ENCODE results near the gene IQGAP2. TPM values are rescaled to one million over a fixed set of nuclear protein-coding genes. Genes with fewer than 3 reads are reported as not detected.
A peak's percentile ranks its signal among the peaks of the same experiment; 100 is the strongest.

Gene IQGAP2
- total RNA-seq, 2 experiments from 2014 or later, result 62.7 to 72.1 TPM

DNA sequence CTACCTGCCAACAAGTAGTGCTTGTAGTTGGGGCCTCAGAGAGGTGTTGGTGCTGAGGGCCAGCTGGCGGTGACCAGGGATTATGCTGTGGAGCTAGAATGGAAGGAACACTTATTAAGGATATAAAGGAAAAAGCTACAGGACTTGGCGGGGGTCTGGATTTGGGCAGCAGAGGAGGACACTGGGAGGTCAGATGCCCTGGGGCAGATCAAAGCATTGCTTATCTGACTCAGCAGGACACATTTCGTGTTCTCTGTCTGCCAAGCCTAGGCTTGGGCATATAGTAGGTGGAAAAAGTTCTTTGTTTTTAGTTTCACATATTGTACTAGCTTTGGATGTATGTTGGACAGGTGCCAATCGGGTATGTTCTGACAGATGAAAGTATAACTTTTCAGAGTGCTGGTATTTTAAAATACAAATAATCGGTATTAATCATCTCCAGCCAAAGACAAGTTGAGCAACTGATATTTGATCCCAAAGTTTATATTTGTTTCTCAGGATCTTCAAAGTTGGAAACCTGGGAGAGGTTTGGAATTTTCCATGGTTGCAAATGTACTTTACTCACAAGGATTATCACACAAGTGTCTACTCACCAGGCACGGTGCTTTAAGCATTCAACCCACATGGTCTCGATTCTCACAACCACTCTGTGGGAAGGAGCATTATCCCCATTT lies 69.4 kb downstream of the IQGAP2 start:
- Mint-ChIP-seq H3K4me3 (no peak overlapping the region), H3K36me3 (ENCODE audit: low read depth) (peaks cover 54% of the 10 kb centered on the region), H3K27me3 (ENCODE audit: low read depth) (no peaks in the 10 kb centered on the region), H3K27ac (peak overlapping the region; percentile 53), H3K9me3 (ENCODE audit: insufficient read depth) (no peaks in the 10 kb centered on the region), H3K4me1 (ENCODE audit: low read depth) (peaks cover 49% of the 10 kb centered on the region)
- ChIA-PET POLR2A (interaction anchor here (2.8 kb wide), 1 partner anchor 68 kb away, joined by 25 read pairs; the partner anchor contains the start of gene IQGAP2), CTCF (interaction anchor here (0.8 to 2.7 kb wide), 4 partner anchors 60 to 141 kb away, joined by 3 to 26 read pairs (median 4); partner anchors contain the start of gene IQGAP2)
- DNase-seq (no peak), ATAC-seq (no peak)

DNA sequence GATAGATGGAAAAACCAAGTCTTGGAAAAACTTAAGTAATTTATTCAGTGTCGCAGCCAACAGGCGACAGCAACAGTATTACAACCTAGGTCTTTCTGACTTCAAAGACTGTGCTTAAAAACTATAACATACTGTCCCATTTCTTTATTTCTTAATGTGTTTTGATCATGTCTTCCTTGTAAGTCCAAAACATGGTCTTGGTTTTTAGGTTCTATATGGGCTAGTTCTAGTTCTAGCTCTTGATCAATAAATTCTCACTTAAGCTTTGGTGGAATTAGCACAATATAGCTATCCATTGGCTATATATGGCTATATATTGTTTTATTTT lies 69.9 kb downstream of the IQGAP2 start:
- no peaks in the 10 kb centered on the region for H3K27me3 Mint-ChIP-seq (ENCODE audit: low read depth)
- DNase-seq (no peak), ATAC-seq (no peak)
- no peak overlapping the region for H3K4me3 Mint-ChIP-seq
- H3K27ac Mint-ChIP-seq, result peak overlapping the region; percentile 89
- H3K9me3 Mint-ChIP-seq (ENCODE audit: insufficient read depth), result no peaks in the 10 kb centered on the region
- ChIA-PET POLR2A (interaction anchor here (2.8 kb wide), 1 partner anchor 69 kb away, joined by 25 read pairs; the partner anchor contains the start of gene IQGAP2), CTCF (interaction anchor here (0.8 to 2.7 kb wide), 3 partner anchors 69 to 142 kb away, joined by 3 to 26 read pairs (median 4); partner anchors contain the start of gene IQGAP2)
- peaks cover 47% of the 10 kb centered on the region for H3K4me1 Mint-ChIP-seq (ENCODE audit: low read depth)
- H3K36me3 Mint-ChIP-seq (ENCODE audit: low read depth), result peaks cover 49% of the 10 kb centered on the region

DNA sequence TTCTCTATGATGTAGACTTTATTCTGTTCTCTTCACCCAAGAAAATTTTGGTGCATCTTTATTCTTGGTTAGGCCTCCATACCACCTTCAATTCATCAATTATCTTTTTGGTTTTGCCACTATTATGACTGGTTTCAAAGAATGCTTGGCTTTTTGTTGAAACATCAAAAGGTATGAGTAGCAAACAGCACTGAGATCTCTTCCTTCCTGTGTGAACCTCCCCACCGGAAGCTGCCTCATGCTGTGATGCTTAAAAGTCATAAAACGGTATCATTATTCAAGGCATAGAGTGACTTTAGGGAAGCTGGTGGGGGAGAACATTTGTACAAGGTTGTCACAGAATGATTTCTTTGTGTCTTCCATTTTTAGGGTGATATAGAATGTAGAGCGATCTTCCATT lies 70.6 kb downstream of the IQGAP2 start:
- H3K9me3 Mint-ChIP-seq (ENCODE audit: insufficient read depth), result no peaks in the 10 kb centered on the region
- H3K4me3 Mint-ChIP-seq, result peak overlapping the region; percentile 42
- CTCF ChIA-PET, result interaction anchor here (0.8 to 2.7 kb wide), 7 partner anchors 9 to 298 kb away, joined by 3 to 26 read pairs (median 4); partner anchors contain the start of gene IQGAP2
- peak; percentile 81 for DNase-seq
- H3K27me3 Mint-ChIP-seq (ENCODE audit: low read depth), result no peaks in the 10 kb centered on the region
- H3K4me1 Mint-ChIP-seq (ENCODE audit: low read depth), result peaks cover 47% of the 10 kb centered on the region
- H3K27ac Mint-ChIP-seq, result peak overlapping the region; percentile 89
- POLR2A ChIA-PET, result interaction anchor here (0.5 to 2.8 kb wide), 4 partner anchors 17 to 298 kb away, joined by 3 to 25 read pairs (median 3); partner anchors contain the start of gene IQGAP2
- peaks cover 45% of the 10 kb centered on the region for H3K36me3 Mint-ChIP-seq (ENCODE audit: low read depth)
- ATAC-seq, result peak; percentile 93

DNA sequence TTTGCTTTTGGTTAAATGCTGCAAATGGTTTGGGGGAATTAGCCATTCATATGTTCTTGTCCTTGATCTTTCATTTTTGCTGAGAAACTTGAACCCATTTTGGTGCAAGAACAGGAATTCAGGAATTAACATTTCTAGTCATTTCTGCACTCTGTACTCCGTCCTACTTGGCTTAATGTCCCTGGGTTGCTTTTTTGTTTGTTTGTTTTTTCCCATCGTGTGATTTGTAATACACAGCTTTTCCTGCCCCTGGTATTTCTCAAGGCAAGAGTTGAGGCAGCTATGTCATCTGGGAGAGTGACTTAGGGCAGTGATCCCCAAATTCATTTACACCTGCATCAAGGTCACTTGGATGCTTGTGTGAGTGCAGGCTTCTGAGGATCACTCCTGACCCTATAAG lies 71.3 kb downstream of the IQGAP2 start:
- Mint-ChIP-seq H3K27ac (peak overlapping the region; percentile 62), H3K4me3 (no peak overlapping the region), H3K27me3 (ENCODE audit: low read depth) (no peaks in the 10 kb centered on the region), H3K4me1 (ENCODE audit: low read depth) (peaks cover 54% of the 10 kb centered on the region), H3K9me3 (ENCODE audit: insufficient read depth) (no peaks in the 10 kb centered on the region), H3K36me3 (ENCODE audit: low read depth) (peaks cover 41% of the 10 kb centered on the region)
- ChIA-PET POLR2A (interaction anchor here (0.5 to 2.8 kb wide), 5 partner anchors 16 to 298 kb away, joined by 3 to 25 read pairs (median 3); partner anchors contain the start of gene IQGAP2), CTCF (interaction anchor here (0.8 to 2.7 kb wide), 6 partner anchors 8 to 299 kb away, joined by 3 to 26 read pairs (median 4); partner anchors contain the start of gene IQGAP2)
- ATAC-seq (no peak), DNase-seq (no peak)

DNA sequence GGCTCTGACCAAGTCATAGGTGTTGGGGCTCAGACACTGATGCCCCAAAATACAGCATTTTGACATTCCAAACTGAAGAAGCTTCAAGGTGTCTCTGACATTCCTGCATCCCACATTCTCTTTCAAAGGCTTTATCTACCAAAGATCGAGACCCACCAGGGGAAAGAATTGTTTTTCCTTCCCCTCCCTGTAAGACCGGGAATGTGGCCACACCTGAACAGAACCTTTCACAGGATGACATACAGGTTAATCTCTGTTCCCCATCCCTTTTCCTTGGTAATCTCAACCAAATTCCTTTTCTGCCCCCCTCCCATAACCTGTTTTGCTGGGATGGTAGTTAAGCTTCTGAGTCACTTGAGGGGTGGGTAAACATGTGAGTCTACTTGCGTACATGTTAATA lies 72.3 kb downstream of the IQGAP2 start:
- H3K27me3 Mint-ChIP-seq (ENCODE audit: low read depth), result no peaks in the 10 kb centered on the region
- H3K4me1 Mint-ChIP-seq (ENCODE audit: low read depth), result peaks cover 57% of the 10 kb centered on the region
- peaks cover 34% of the 10 kb centered on the region for H3K36me3 Mint-ChIP-seq (ENCODE audit: low read depth)
- no peaks in the 10 kb centered on the region for H3K9me3 Mint-ChIP-seq (ENCODE audit: insufficient read depth)
- POLR2A ChIA-PET, result interaction anchor here (2.8 kb wide), 1 partner anchor 71 kb away, joined by 25 read pairs; the partner anchor contains the start of gene IQGAP2
- H3K4me3 Mint-ChIP-seq, result no peak overlapping the region
- CTCF ChIA-PET, result no interaction called here
- ATAC-seq (no peak), DNase-seq (no peak)
- no peak overlapping the region for H3K27ac Mint-ChIP-seq

DNA sequence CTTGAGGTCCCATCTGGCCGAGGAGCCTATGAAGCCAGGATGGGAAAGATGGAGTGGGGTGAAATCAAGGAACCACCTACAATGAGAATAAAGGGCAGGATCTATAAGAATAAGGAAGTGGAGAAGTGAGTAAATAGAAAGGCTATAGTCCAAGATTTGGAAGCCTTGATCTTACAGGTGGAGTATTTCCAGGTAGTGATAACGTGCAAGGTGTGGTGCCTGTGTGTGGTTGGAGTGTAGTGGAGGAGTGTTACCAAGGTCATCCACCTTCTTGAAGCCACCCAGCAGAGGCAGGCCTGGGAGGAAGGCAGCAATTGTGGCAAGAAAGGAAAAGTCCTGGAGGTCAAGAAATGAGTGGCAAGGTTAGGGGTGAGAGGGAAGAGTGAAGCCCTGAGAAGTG lies 72.9 kb downstream of the IQGAP2 start:
- peaks cover 34% of the 10 kb centered on the region for H3K36me3 Mint-ChIP-seq (ENCODE audit: low read depth)
- ChIA-PET POLR2A (no interaction called here), CTCF (no interaction called here)
- H3K27ac Mint-ChIP-seq, result no peak overlapping the region
- H3K4me3 Mint-ChIP-seq, result no peak overlapping the region
- ATAC-seq, result no peak
- H3K27me3 Mint-ChIP-seq (ENCODE audit: low read depth), result no peaks in the 10 kb centered on the region
- peaks cover 57% of the 10 kb centered on the region for H3K4me1 Mint-ChIP-seq (ENCODE audit: low read depth)
- DNase-seq, result no peak
- no peaks in the 10 kb centered on the region for H3K9me3 Mint-ChIP-seq (ENCODE audit: insufficient read depth)

DNA sequence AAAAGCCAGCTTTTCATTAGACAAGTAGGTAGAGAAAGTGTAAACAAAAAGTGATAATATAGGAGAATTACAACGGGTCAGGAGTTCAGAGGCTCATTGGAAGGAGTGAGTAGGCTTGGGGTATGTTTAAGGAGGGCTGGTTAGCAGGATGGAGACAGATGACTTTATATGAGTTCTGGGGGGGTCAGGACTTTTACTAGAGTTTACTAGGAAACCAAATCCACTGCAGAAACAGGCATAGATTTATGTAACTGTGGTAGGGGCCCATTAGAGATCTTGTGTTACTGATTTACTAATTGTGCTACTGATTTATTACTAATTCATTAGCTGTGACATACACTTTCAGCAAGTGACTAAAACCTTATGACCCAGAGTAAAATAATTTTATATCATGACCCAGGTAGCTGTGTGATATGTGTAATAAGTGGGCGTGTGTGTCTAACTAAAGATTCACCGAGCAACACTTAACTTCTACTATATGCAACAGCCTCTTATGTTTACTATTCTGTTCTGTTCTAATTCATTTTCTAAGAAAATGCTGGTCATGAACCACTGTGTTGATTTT lies 73.5 kb downstream of the IQGAP2 start:
- ChIA-PET POLR2A (no interaction called here), CTCF (no interaction called here)
- peaks cover 31% of the 10 kb centered on the region for H3K36me3 Mint-ChIP-seq (ENCODE audit: low read depth)
- no peak for ATAC-seq
- H3K4me3 Mint-ChIP-seq, result no peak overlapping the region
- no peaks in the 10 kb centered on the region for H3K9me3 Mint-ChIP-seq (ENCODE audit: insufficient read depth)
- H3K4me1 Mint-ChIP-seq (ENCODE audit: low read depth), result peaks cover 53% of the 10 kb centered on the region
- H3K27me3 Mint-ChIP-seq (ENCODE audit: low read depth), result no peaks in the 10 kb centered on the region
- no peak overlapping the region for H3K27ac Mint-ChIP-seq
- DNase-seq, result no peak

DNA sequence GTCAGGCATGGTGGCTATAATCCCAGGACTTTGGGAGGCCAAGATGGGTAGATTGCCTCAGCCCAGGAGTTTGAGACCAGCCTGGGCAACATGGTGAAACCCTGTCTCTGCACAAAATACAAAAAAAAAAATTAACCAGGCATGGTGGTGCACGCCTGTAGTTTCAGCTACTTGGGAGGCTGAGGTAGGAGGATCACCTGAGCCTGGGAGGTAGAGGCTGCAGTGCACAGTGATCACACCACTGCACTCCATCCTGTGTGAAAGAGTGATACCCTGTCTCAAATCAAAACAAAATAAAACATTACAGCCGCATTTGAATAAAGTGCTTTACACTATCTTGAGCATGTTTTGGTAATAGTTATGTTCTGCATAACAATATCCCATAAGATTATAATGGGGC lies 74.0 kb downstream of the IQGAP2 start:
- Mint-ChIP-seq H3K27ac (no peak overlapping the region), H3K4me1 (ENCODE audit: low read depth) (peaks cover 50% of the 10 kb centered on the region), H3K4me3 (no peak overlapping the region), H3K27me3 (ENCODE audit: low read depth) (no peaks in the 10 kb centered on the region), H3K9me3 (ENCODE audit: insufficient read depth) (no peaks in the 10 kb centered on the region), H3K36me3 (ENCODE audit: low read depth) (peaks cover 30% of the 10 kb centered on the region)
- ChIA-PET POLR2A (no interaction called here), CTCF (no interaction called here)
- no peak for DNase-seq
- ATAC-seq, result no peak

DNA sequence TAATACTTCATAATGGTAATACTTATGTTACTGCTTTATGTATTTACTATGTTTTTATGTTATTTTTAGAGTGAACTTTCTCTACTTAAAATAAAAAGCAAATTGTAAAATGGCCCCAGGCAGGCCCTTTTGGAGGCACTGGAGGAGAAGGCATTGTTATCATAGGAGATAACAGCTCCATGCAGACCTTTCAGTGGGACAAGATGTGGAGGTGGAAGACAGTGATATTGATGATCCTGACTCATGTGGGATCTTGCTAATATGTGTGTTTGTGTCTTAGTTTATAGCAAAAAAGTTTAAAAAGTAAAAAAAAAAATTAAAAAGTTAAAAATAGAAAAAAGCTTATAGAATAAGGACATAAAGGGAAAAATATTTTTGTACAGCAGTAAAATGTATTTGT lies 74.5 kb downstream of the IQGAP2 start:
- H3K4me1 Mint-ChIP-seq (ENCODE audit: low read depth), result peaks cover 45% of the 10 kb centered on the region
- DNase-seq, result no peak
- H3K36me3 Mint-ChIP-seq (ENCODE audit: low read depth), result peaks cover 26% of the 10 kb centered on the region
- no peaks in the 10 kb centered on the region for H3K27me3 Mint-ChIP-seq (ENCODE audit: low read depth)
- no peaks in the 10 kb centered on the region for H3K9me3 Mint-ChIP-seq (ENCODE audit: insufficient read depth)
- no peak overlapping the region for H3K4me3 Mint-ChIP-seq
- no peak for ATAC-seq
- no peak overlapping the region for H3K27ac Mint-ChIP-seq
- POLR2A ChIA-PET, result no interaction called here
- CTCF ChIA-PET, result no interaction called here

DNA sequence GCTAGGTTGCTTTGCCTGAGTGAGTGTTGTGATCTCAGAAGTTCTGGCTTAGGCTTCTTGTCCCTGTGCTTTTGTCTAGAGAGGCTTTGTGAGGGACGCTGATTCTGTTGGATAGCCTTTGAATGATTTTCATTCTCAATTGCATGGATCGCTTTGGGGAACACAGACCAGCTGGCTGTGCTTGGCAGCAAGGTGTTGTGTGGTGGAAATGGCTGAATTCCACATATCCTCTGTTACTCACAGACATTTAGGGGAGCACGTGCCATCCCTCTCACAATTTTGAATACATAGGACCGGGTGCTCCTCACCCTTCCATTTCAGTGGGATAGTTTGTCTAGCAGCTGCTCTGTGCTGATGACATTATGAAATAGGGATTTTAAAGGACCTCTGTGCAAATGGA lies 76.2 kb downstream of the IQGAP2 start:
- no peak overlapping the region for H3K27ac Mint-ChIP-seq
- H3K27me3 Mint-ChIP-seq (ENCODE audit: low read depth), result no peaks in the 10 kb centered on the region
- H3K4me3 Mint-ChIP-seq, result no peak overlapping the region
- ATAC-seq (no peak), DNase-seq (no peak)
- POLR2A ChIA-PET, result no interaction called here
- peaks cover 12% of the 10 kb centered on the region for H3K36me3 Mint-ChIP-seq (ENCODE audit: low read depth)
- CTCF ChIA-PET, result no interaction called here
- no peaks in the 10 kb centered on the region for H3K9me3 Mint-ChIP-seq (ENCODE audit: insufficient read depth)
- H3K4me1 Mint-ChIP-seq (ENCODE audit: low read depth), result peaks cover 32% of the 10 kb centered on the region

DNA sequence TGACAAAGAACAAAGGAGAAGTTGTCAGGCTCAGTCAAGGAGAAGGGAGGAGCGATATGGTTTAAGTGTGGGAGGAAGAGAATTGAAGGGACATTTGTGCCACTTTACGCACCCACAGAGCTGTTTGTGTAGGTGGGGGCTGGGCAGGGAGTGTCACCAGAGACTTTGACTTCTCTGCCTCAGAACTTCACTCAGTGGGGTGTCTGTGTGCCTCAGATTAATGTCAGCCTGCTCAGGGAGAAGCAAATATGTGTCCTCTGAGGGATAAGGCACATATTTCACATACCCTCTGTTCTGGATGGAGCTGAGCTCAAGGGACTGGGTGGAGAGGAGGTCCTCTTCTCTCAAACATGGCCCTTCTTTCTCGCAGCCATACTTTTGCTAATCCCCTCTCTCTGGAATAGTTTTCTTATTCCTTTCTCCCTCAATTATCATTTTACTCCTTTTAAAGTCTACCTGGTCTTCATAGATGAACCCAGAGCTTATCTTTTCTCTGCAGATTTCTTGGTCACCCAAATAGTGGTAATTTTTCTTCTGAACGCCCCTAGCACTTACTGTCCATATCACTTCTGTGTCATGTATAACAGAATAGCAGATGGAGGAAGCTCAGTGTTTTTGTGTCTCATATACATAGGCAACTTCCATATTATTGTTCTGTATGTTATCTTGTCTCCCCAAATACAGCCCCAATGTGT lies 77.0 kb downstream of the IQGAP2 start:
- Mint-ChIP-seq H3K27ac (peak overlapping the region; percentile 2), H3K36me3 (ENCODE audit: low read depth) (peaks cover 10% of the 10 kb centered on the region), H3K9me3 (ENCODE audit: insufficient read depth) (no peaks in the 10 kb centered on the region), H3K27me3 (ENCODE audit: low read depth) (no peaks in the 10 kb centered on the region), H3K4me3 (no peak overlapping the region), H3K4me1 (ENCODE audit: low read depth) (peaks cover 25% of the 10 kb centered on the region)
- POLR2A ChIA-PET, result no interaction called here
- CTCF ChIA-PET, result interaction anchor here (1.1 to 1.3 kb wide), 2 partner anchors 78 to 582 kb away, joined by 3 read pairs; no protein-coding TSS in a partner anchor
- no peak for ATAC-seq
- no peak for DNase-seq

DNA sequence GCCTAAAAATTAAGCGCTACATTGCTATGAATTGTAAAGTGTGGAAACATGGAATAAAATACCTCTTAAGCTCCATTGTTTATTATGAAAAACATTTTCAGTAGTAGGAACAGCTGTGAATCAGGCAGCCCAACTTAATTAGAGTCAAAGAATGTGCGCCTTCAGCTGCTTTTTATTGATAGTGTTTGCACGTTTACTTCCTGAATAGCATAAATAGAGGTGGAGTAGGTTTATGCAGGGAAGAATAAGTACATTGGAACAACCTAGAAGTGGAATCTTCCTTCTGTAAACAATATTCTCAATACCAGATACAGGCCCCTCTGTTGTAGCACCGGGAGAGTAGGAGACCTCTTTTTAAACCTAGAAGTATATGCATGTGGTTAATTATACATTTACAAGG lies 79.9 kb downstream of the IQGAP2 start:
- H3K27ac Mint-ChIP-seq, result no peak overlapping the region
- no peaks in the 10 kb centered on the region for H3K27me3 Mint-ChIP-seq (ENCODE audit: low read depth)
- DNase-seq (no peak), ATAC-seq (no peak)
- H3K4me1 Mint-ChIP-seq (ENCODE audit: low read depth), result peaks cover 13% of the 10 kb centered on the region
- ChIA-PET POLR2A (no interaction called here), CTCF (interaction anchor here (0.9 to 1.4 kb wide), 3 partner anchors 9 to 61 kb away, joined by 3 to 4 read pairs (median 4); no protein-coding TSS in a partner anchor)
- no peaks in the 10 kb centered on the region for H3K36me3 Mint-ChIP-seq (ENCODE audit: low read depth)
- H3K4me3 Mint-ChIP-seq, result no peak overlapping the region
- no peaks in the 10 kb centered on the region for H3K9me3 Mint-ChIP-seq (ENCODE audit: insufficient read depth)

Data from activated CD8-positive, alpha-beta T cell treated with anti-CD3 and anti-CD28 coated beads, Interleukin-2, amount 10 ng/mL, durations not matched to agents 7 days and 5 days (primary cell).